Esophagus squamous epithelium (tissue), 4 donors: Measurements from ENCODE around the gene RBMXL3.

Experiments used
- POLR2A ChIP-seq, 4 donors: fragments of 450-650 bp; IDR thresholded peaks; one replicate each; pipeline ENCODE4 v1.6.1; 2017; ENCODE audit warnings: antibody characterized with exemption in 4 of 4, mild to moderate bottlenecking in 4 of 4, moderate library complexity in 3 of 4
- TF ChIP-seq, protein P1 (sequence below), 6 experiments: fragments of 450-650 bp in 4 of 6; fragments of 200-600 bp in 2 of 6; sonication (generic) in 2 of 6; IDR thresholded peaks; one replicate each; pipeline ENCODE4 v1.5.1; 2016 to 2019; ENCODE audit warnings: antibody characterized with exemption in 6 of 6, mild to moderate bottlenecking in 4 of 6, moderate library complexity in 4 of 6

DNA sequence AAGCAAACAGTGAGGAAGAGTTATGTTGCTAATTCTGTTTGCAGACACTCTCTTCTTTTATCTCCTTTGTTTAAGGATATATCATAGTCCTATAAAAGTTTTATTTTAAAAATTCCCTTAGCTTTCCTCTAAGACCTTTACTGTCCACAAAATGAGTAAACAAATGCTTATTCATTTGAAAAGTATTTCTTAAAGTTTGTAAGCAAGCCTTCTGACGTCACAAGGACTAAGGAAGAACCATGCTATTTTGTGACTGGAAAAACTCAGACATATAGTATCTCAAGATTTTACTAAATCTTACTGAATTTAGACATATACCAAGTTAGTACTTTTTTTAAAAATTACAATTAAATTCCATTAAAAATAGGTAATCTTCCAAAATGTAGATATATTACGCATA lies 5.2 kb upstream of the RBMXL3 start:
- TF ChIP-seq POLR2A (IDR thresholded peaks at IDR 0.05) = no peak
- TF ChIP-seq, protein P1, sequence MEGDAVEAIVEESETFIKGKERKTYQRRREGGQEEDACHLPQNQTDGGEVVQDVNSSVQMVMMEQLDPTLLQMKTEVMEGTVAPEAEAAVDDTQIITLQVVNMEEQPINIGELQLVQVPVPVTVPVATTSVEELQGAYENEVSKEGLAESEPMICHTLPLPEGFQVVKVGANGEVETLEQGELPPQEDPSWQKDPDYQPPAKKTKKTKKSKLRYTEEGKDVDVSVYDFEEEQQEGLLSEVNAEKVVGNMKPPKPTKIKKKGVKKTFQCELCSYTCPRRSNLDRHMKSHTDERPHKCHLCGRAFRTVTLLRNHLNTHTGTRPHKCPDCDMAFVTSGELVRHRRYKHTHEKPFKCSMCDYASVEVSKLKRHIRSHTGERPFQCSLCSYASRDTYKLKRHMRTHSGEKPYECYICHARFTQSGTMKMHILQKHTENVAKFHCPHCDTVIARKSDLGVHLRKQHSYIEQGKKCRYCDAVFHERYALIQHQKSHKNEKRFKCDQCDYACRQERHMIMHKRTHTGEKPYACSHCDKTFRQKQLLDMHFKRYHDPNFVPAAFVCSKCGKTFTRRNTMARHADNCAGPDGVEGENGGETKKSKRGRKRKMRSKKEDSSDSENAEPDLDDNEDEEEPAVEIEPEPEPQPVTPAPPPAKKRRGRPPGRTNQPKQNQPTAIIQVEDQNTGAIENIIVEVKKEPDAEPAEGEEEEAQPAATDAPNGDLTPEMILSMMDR (IDR thresholded peaks at IDR 0.05) = no peak
